ENCODE data around the gene MAPK8.

GRCh38 chr10:48286356-48286755 is 20.1 kb upstream of the MAPK8 start:
- TF ChIP-seq CTCF (conservative IDR thresholded peaks at IDR 0.05) (no peak), ZFX (IDR thresholded peaks at IDR 0.05) (no peak)
